Measurements from ENCODE around the gene BPHL.

BPHL gene

GRCh38 chr6:3102875-3103274 lies 15.6 kb upstream of the BPHL start:
- no peak overlapping the region for H3K27ac ChIP-seq (ENCODE audit: low read length)
- H3K4me2 ChIP-seq (ENCODE audit: insufficient read depth, low read length), result no peak overlapping the region
- no peaks in the 10 kb centered on the region for H3K4me1 ChIP-seq (ENCODE audit: insufficient read depth, low read length)
- H3K9ac ChIP-seq (ENCODE audit: low read depth, low read length), result no peak overlapping the region
- H4K20me1 ChIP-seq (ENCODE audit: insufficient read depth, low read length), result no peaks in the 10 kb centered on the region
- H3K9me3 ChIP-seq (ENCODE audit: insufficient read depth, low read length, severe bottlenecking), result no peaks in the 10 kb centered on the region
- H3K36me3 ChIP-seq (ENCODE audit: insufficient read depth, low read length), result peaks cover 69% of the 10 kb centered on the region
- no peaks in the 10 kb centered on the region for H3K27me3 ChIP-seq (ENCODE audit: insufficient read depth, low read length, poor library complexity)
- TF ChIP-seq EZH2 (IDR thresholded peaks at IDR 0.05; ENCODE audit: borderline replicate concordance, low read depth, low read length, severe bottlenecking) (no peak), CTCF (IDR thresholded peaks at IDR 0.05; ENCODE audit: borderline replicate concordance, extremely low read depth, low read length, poor library complexity, severe bottlenecking) (no peak)
- ATAC-seq (ENCODE audit: insufficient read depth, low read depth) (no peak), DNase-seq (no peak)
- no peak overlapping the region for H3K4me3 ChIP-seq (ENCODE audit: low read depth in 1 of 2, low read length in 2 of 2)
- no peak overlapping the region for H2AFZ ChIP-seq (ENCODE audit: low read depth, low read length)
- no peaks in the 10 kb centered on the region for H3K79me2 ChIP-seq (ENCODE audit: insufficient read depth, low read length)

DNA sequence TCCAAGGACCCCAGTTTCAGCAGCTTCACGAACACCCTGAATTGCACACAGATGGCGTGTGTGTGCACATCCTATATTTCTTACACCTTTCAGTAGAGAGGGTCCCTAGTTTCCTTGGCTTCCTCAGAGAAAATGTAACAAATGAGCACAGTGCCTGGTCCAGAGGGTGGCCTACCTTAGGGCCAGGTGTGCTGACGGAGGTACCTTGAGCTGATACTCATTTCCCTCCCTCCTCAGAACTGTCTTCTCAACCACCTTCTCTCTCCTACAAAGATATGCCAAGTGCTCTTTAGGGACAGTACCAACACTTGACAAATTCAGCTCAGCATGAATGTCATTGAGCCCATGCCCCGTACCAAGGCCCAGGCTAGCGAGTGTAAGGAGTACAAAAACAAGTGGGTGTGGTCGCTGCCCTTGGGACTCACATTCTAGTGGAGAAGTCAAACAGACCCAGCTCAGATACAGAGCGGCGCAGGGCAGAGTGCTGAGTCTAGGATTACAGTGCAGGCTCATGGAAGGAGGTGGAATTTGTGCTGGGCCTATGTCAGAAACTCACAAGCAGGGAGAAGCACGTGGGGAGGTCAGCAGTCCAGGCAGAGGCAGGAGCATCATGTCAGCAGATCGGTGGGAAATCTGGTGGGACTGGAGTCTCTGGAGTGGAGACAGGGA lies 9.6 kb upstream of the BPHL start:
- Histone ChIP-seq H2AFZ (ENCODE audit: low read depth, low read length) (no peak overlapping the region), H3K9me3 (ENCODE audit: insufficient read depth, low read length, severe bottlenecking) (no peaks in the 10 kb centered on the region), H3K4me2 (ENCODE audit: insufficient read depth, low read length) (no peak overlapping the region), H3K9ac (ENCODE audit: low read depth, low read length) (no peak overlapping the region), H3K27ac (ENCODE audit: low read length) (no peak overlapping the region), H3K27me3 (ENCODE audit: insufficient read depth, low read length, poor library complexity) (no peaks in the 10 kb centered on the region), H3K4me3 (ENCODE audit: low read depth in 1 of 2, low read length in 2 of 2) (no peak overlapping the region), H4K20me1 (ENCODE audit: insufficient read depth, low read length) (peaks cover 4% of the 10 kb centered on the region; the same call in 1 of the 2 replicates), H3K79me2 (ENCODE audit: insufficient read depth, low read length) (no peaks in the 10 kb centered on the region), H3K36me3 (ENCODE audit: insufficient read depth, low read length) (peaks cover 88% of the 10 kb centered on the region), H3K4me1 (ENCODE audit: insufficient read depth, low read length) (no peaks in the 10 kb centered on the region)
- DNase-seq, result no peak
- TF ChIP-seq CTCF (IDR thresholded peaks at IDR 0.05; ENCODE audit: borderline replicate concordance, extremely low read depth, low read length, poor library complexity, severe bottlenecking), result no peak
- no peak for TF ChIP-seq EZH2 (IDR thresholded peaks at IDR 0.05; ENCODE audit: borderline replicate concordance, low read depth, low read length, severe bottlenecking)
- ATAC-seq (ENCODE audit: insufficient read depth, low read depth), result no peak

GRCh38 chr6:3109761-3110160 lies 8.8 kb upstream of the BPHL start:
- TF ChIP-seq EZH2 (IDR thresholded peaks at IDR 0.05; ENCODE audit: borderline replicate concordance, low read depth, low read length, severe bottlenecking) (no peak), CTCF (IDR thresholded peaks at IDR 0.05; ENCODE audit: borderline replicate concordance, extremely low read depth, low read length, poor library complexity, severe bottlenecking) (no peak)
- peaks cover 88% of the 10 kb centered on the region for H3K36me3 ChIP-seq (ENCODE audit: insufficient read depth, low read length)

More at GRCh38 chr6:3109761-3110160, 8.8 kb upstream of the BPHL start:
- Histone ChIP-seq H3K9ac (ENCODE audit: low read depth, low read length) (no peak overlapping the region), H2AFZ (ENCODE audit: low read depth, low read length) (no peak overlapping the region), H3K27me3 (ENCODE audit: insufficient read depth, low read length, poor library complexity) (no peaks in the 10 kb centered on the region), H3K4me1 (ENCODE audit: insufficient read depth, low read length) (no peaks in the 10 kb centered on the region), H3K4me2 (ENCODE audit: insufficient read depth, low read length) (no peak overlapping the region), H3K9me3 (ENCODE audit: insufficient read depth, low read length, severe bottlenecking) (no peaks in the 10 kb centered on the region), H3K4me3 (ENCODE audit: low read depth in 1 of 2, low read length in 2 of 2) (no peak overlapping the region), H4K20me1 (ENCODE audit: insufficient read depth, low read length) (peaks cover 4% of the 10 kb centered on the region; the same call in 1 of the 2 replicates), H3K79me2 (ENCODE audit: insufficient read depth, low read length) (no peaks in the 10 kb centered on the region), H3K27ac (ENCODE audit: low read length) (no peak overlapping the region)
- no peak for ATAC-seq (ENCODE audit: insufficient read depth, low read depth)
- DNase-seq, result no peak
